Naive thymus-derived CD4-positive, alpha-beta T cell (primary cell): Measurements from ENCODE around the gene RPS19. TPM values are rescaled to one million over a fixed set of nuclear protein-coding genes. Genes with fewer than 3 reads are reported as not detected.

Source experiments
- microRNA-seq: library from miRNA; unstranded; fragments of <30 nt; microRNA quantifications from one replicate; pipeline ENCODE4 v1.2.0, GENCODE V29; 2022; ENCODE audit warnings: borderline microRNAs expressed
- polyA plus RNA-seq, 2 donors: library from polyadenylated mRNA; unstranded; fragments of 300-500 nt; fragmentation: Illumina TruSeq; gene quantifications; one replicate each; pipeline ENCODE4 v1.2.3, GENCODE V29; 2021
- total RNA-seq, 6 experiments: library from RNA in 5 of 6; stranded (reverse) in 5 of 6; gene quantifications; 1 replicate in 5 of 6; 2 replicates in 1 of 6; pipeline ENCODE4 v1.2.3 and lab custom pipeline; 2021 to 2026

RPS19 gene
- total and polyA plus RNA-seq, 7 experiments from 2014 or later = 2,739 to 7,822 (median 3,541) TPM

Small RNA genes lying within 50 kb of the gene (microRNA-seq; reads per million reads assigned to microRNA genes)
- not detected for gene MIR6797

Other genes with a start within 250 kb of the RPS19 start
- 1 to 10 TPM in 2 of 5 experiments, under 1 TPM in 1, not detected in 2; 0.60 to 1.5 (median 1.1) TPM for gene CEACAM4, start 233.2 kb upstream of the RPS19 start, total RNA-seq
- gene CEACAM4, start 233.2 kb upstream of the RPS19 start, polyA plus RNA-seq = not detected
- gene CEACAM7, start 172.0 kb upstream of the RPS19 start, total RNA-seq = not detected
- not detected for gene CEACAM7, start 172.0 kb upstream of the RPS19 start, polyA plus RNA-seq
- not detected for gene CEACAM5, start 151.6 kb upstream of the RPS19 start, total RNA-seq
- gene CEACAM5, start 151.6 kb upstream of the RPS19 start, polyA plus RNA-seq = not detected
- under 1 TPM in 1 of 5 experiments, not detected in 4; 0.15 TPM for gene CEACAM6, start 104.7 kb upstream of the RPS19 start, total RNA-seq
- gene CEACAM6, start 104.7 kb upstream of the RPS19 start, polyA plus RNA-seq = not detected
- 1 to 10 TPM in 1 of 5 experiments, under 1 TPM in 1, not detected in 3; 0.42 to 4.7 TPM for gene CEACAM3, start 63.7 kb upstream of the RPS19 start, total RNA-seq
- gene CEACAM3, start 63.7 kb upstream of the RPS19 start, polyA plus RNA-seq = not detected
- gene LYPD4, start 15.6 kb upstream of the RPS19 start, total RNA-seq = not detected
- not detected for gene LYPD4, start 15.6 kb upstream of the RPS19 start, polyA plus RNA-seq
- under 1 TPM in 1 of 5 experiments, not detected in 4; 0.12 TPM for gene DMRTC2, start 15.2 kb upstream of the RPS19 start, total RNA-seq
- gene DMRTC2, start 15.2 kb upstream of the RPS19 start, polyA plus RNA-seq = not detected
- 10 to 100 TPM in 1 of 5 experiments, 1 to 10 TPM in 4; 2.6 to 27.9 (median 2.8) TPM for gene CD79A, start 17.0 kb downstream of the RPS19 start, total RNA-seq
- gene CD79A, start 17.0 kb downstream of the RPS19 start, polyA plus RNA-seq = 10 to 100 TPM in 1 of 2 donors, 1 to 10 TPM in 1; 9.6 to 16.8 TPM
- 1,000 to 10,000 TPM in 4 of 5 experiments, 100 to 1,000 TPM in 1; 662 to 1,236 (median 1,141) TPM for gene ARHGEF1, start 22.9 kb downstream of the RPS19 start, total RNA-seq
- 100 to 1,000 TPM; 184 to 367 TPM for gene ARHGEF1, start 22.9 kb downstream of the RPS19 start, polyA plus RNA-seq
- 10 to 100 TPM in 2 of 5 experiments, 1 to 10 TPM in 3; 3.0 to 15.0 (median 8.0) TPM for gene ERFL, start 68.2 kb downstream of the RPS19 start, total RNA-seq
- not detected for gene ERFL, start 68.2 kb downstream of the RPS19 start, polyA plus RNA-seq
- 10 to 100 TPM; 70.4 to 90.9 (median 78.1) TPM for gene RABAC1, start 99.1 kb downstream of the RPS19 start, total RNA-seq
- gene RABAC1, start 99.1 kb downstream of the RPS19 start, polyA plus RNA-seq = 100 to 1,000 TPM; 171 to 187 TPM
- 1 to 10 TPM; 1.3 to 5.0 (median 2.9) TPM for gene ATP1A3, start 134.0 kb downstream of the RPS19 start, total RNA-seq
- 1 to 10 TPM in 1 of 2 donors, under 1 TPM in 1; 0.54 to 2.7 TPM for gene ATP1A3, start 134.0 kb downstream of the RPS19 start, polyA plus RNA-seq
- gene GRIK5, start 210.0 kb downstream of the RPS19 start, total RNA-seq = 1 to 10 TPM in 2 of 5 experiments, under 1 TPM in 3; 0.57 to 3.5 (median 0.86) TPM
- gene GRIK5, start 210.0 kb downstream of the RPS19 start, polyA plus RNA-seq = under 1 TPM in 1 of 2 donors, not detected in 1; 0.09 TPM
- 10 to 100 TPM; 17.6 to 26.7 (median 20.9) TPM for gene ZNF574, start 215.9 kb downstream of the RPS19 start, total RNA-seq
- gene ZNF574, start 215.9 kb downstream of the RPS19 start, polyA plus RNA-seq = 10 to 100 TPM; 11.2 to 32.8 TPM